ENCODE measurements around the gene C10orf143. TPM values are rescaled to one million over a fixed set of nuclear protein-coding genes. Genes with fewer than 3 reads are reported as not detected.

Gene C10orf143
- polyA plus RNA-seq (1.2 to 1.8 TPM (median 1.4 TPM) in 3 replicates), polyA minus RNA-seq (0.61 to 1.4 TPM (median 0.85 TPM) in 3 replicates)
- polyA plus RNA-seq (2011; ENCODE audit: low read depth): 0.40 TPM
- polyA plus RNA-seq (2011; cell fraction: cytosol; rRNA removed): 1.3 and 1.4 TPM in 2 replicates
- polyA plus RNA-seq (2011; cell fraction: nucleus; rRNA removed): 3.2 and 4.4 TPM in 2 replicates
- 1.2 and 2.2 TPM in 2 replicates for polyA plus RNA-seq (2012; ENCODE audit: low replicate concordance)
- not detected for polyA minus RNA-seq (2011; cell fraction: cytosol; rRNA and poly(A)+ RNA removed)
- polyA minus RNA-seq (2011; cell fraction: nucleus; rRNA and poly(A)+ RNA removed): 0.85 and 1.1 TPM in 2 replicates

- Histone ChIP-seq H3K36me3 (ENCODE audit: control insufficient read depth in 2 of 2, extremely low read depth in 1 of 2, insufficient read depth in 2 of 2, low read length in 2 of 2) (no peaks in the 10 kb centered on the region), H3K27me3 (ENCODE audit: control insufficient read depth, extremely low read depth, insufficient read depth, low read length) (no peaks in the 10 kb centered on the region), H3K4me2 (ENCODE audit: control insufficient read depth, extremely low read depth, insufficient read depth, low read depth, low read length) (peak within 1 kb of the TSS; percentile 99), H3K9me3 (ENCODE audit: control insufficient read depth, low read depth, low read length) (no peaks in the 10 kb centered on the region), H3K4me1 (ENCODE audit: control insufficient read depth, extremely low read depth, insufficient read depth, low read length) (peaks cover 15% of the 10 kb centered on the region), H3K79me2 (ENCODE audit: control insufficient read depth, insufficient read depth, low read length) (peaks cover 11% of the 10 kb centered on the region), H3K4me3 (ENCODE audit: control insufficient read depth in 2 of 3, extremely low read depth in 1 of 3, insufficient read depth in 2 of 3, low read depth in 1 of 3, low read length in 3 of 3) (peak within 1 kb of the TSS; percentile 85 to 97 (median 86)), H3K27ac (ENCODE audit: control insufficient read depth, insufficient read depth, low read length) (peak within 1 kb of the TSS; percentile 94), H4K20me1 (ENCODE audit: control insufficient read depth, extremely low read depth, insufficient read depth, low read length) (no peaks in the 10 kb centered on the region), H2AFZ (ENCODE audit: control insufficient read depth, low read length) (peak within 1 kb of the TSS; percentile 99), H3K9me1 (ENCODE audit: control insufficient read depth, extremely low read depth, insufficient read depth, low read length) (no peaks in the 10 kb centered on the region), H3K9ac (ENCODE audit: control insufficient read depth, extremely low read depth, insufficient read depth, low read length) (peak within 1 kb of the TSS; percentile 95)
- TF ChIP-seq CTCF (optimal IDR thresholded peaks at IDR 0.05 in 1 of 3, IDR thresholded peaks at IDR 0.05 in 1 of 3, conservative IDR thresholded peaks at IDR 0.05 in 1 of 3; ENCODE audit: extremely low read depth in 1 of 3, insufficient read depth in 2 of 3, low read length in 3 of 3) (no peak), EZH2 (IDR thresholded peaks at IDR 0.05; ENCODE audit: low read length) (no peak)
- dilution Hi-C loops (cut with MboI; ENCODE audit: extremely low pct_ligation_motif_present, low sequenced_read_pairs): no loop called here
- DNase-seq (ENCODE audit: low read depth, low spot score): peak; percentile 85
- no peak for FAIRE-seq
These were observed at the start of gene C10orf143 for GRCh38 chr10:130110246-130111112. C10orf143 (minus strand) TSS chr10:130110830; CDS start chr10:130110772, 58 bp downstream.

- DNase-seq (ENCODE audit: low read depth, low spot score) (no peak), FAIRE-seq (no peak)
- H3K36me3 ChIP-seq (ENCODE audit: control insufficient read depth in 2 of 2, extremely low read depth in 1 of 2, insufficient read depth in 2 of 2, low read length in 2 of 2): peaks cover 12 to 13% of the 10 kb centered on the region in 2 experiments
These were observed 48.7 kb upstream of the C10orf143 start for GRCh38 chr10:130159192-130159794.

More at GRCh38 chr10:130159192-130159794, 48.7 kb upstream of the C10orf143 start:
- dilution Hi-C loops (cut with MboI; ENCODE audit: extremely low pct_ligation_motif_present, low sequenced_read_pairs): no loop called here
- H3K79me2 ChIP-seq (ENCODE audit: control insufficient read depth, insufficient read depth, low read length): peaks cover 64% of the 10 kb centered on the region
- H4K20me1 ChIP-seq (ENCODE audit: control insufficient read depth, extremely low read depth, insufficient read depth, low read length): peaks cover 13% of the 10 kb centered on the region
- H3K9me3 ChIP-seq (ENCODE audit: control insufficient read depth, low read depth, low read length): no peaks in the 10 kb centered on the region
- H3K4me1 ChIP-seq (ENCODE audit: control insufficient read depth, extremely low read depth, insufficient read depth, low read length): no peaks in the 10 kb centered on the region
- no peak for TF ChIP-seq CTCF (optimal IDR thresholded peaks at IDR 0.05 in 1 of 3, IDR thresholded peaks at IDR 0.05 in 1 of 3, conservative IDR thresholded peaks at IDR 0.05 in 1 of 3; ENCODE audit: extremely low read depth in 1 of 3, insufficient read depth in 2 of 3, low read length in 3 of 3)
- TF ChIP-seq EZH2 (IDR thresholded peaks at IDR 0.05; ENCODE audit: low read length): no peak
- no peak overlapping the region for H3K9ac ChIP-seq (ENCODE audit: control insufficient read depth, extremely low read depth, insufficient read depth, low read length)
- no peak overlapping the region for H2AFZ ChIP-seq (ENCODE audit: control insufficient read depth, low read length)
- peaks cover 7% of the 10 kb centered on the region for H3K9me1 ChIP-seq (ENCODE audit: control insufficient read depth, extremely low read depth, insufficient read depth, low read length)
- no peak overlapping the region for H3K4me2 ChIP-seq (ENCODE audit: control insufficient read depth, extremely low read depth, insufficient read depth, low read depth, low read length)
- H3K27ac ChIP-seq (ENCODE audit: control insufficient read depth, insufficient read depth, low read length): no peak overlapping the region
- no peak overlapping the region for H3K4me3 ChIP-seq (ENCODE audit: control insufficient read depth in 2 of 3, extremely low read depth in 1 of 3, insufficient read depth in 2 of 3, low read depth in 1 of 3, low read length in 3 of 3)
- H3K27me3 ChIP-seq (ENCODE audit: control insufficient read depth, extremely low read depth, insufficient read depth, low read length): no peaks in the 10 kb centered on the region
